ENCODE data around the gene ERCC1.

Gene ERCC1

GRCh38 chr19:45368127-45368526 is 55.6 kb downstream of the ERCC1 start:
- TF ChIP-seq CTCF (IDR thresholded peaks at IDR 0.05; ENCODE audit: low read depth, low read length, poor library complexity, severe bottlenecking) (no peak), EZH2phosphoT487 (IDR thresholded peaks at IDR 0.05; ENCODE audit: borderline replicate concordance, low read length) (no peak)
- no peak overlapping the region for H3K4me2 ChIP-seq (ENCODE audit: low read length)
- H3K9me2 ChIP-seq (replicated peaks; ENCODE audit: control insufficient read depth, low read length), result no peaks in the 10 kb centered on the region
- H3K36me3 ChIP-seq (ENCODE audit: control insufficient read depth, low read length), result peaks cover 8% of the 10 kb centered on the region
- H4K20me1 ChIP-seq (ENCODE audit: control insufficient read depth, insufficient read depth, low read depth, low read length), result no peaks in the 10 kb centered on the region
- H3K27me3 ChIP-seq (ENCODE audit: control insufficient read depth, low read length), result no peaks in the 10 kb centered on the region
- H3K79me2 ChIP-seq (ENCODE audit: control insufficient read depth, low read length), result peaks cover 14% of the 10 kb centered on the region
- no peak overlapping the region for H3K4me3 ChIP-seq (ENCODE audit: low read length)
- H3K9me3 ChIP-seq (ENCODE audit: control insufficient read depth, insufficient read depth, low read length), result no peaks in the 10 kb centered on the region
- H3K4me1 ChIP-seq (ENCODE audit: control insufficient read depth, low read length), result peaks cover 16% of the 10 kb centered on the region
- no peak overlapping the region for H3K27ac ChIP-seq (ENCODE audit: low read depth, low read length)
- H3F3A ChIP-seq (ENCODE audit: control insufficient read depth, insufficient read depth), result no peaks in the 10 kb centered on the region

- TF ChIP-seq CTCF (IDR thresholded peaks at IDR 0.05; ENCODE audit: low read depth, low read length, poor library complexity, severe bottlenecking), result no peak
- no peak for TF ChIP-seq EZH2phosphoT487 (IDR thresholded peaks at IDR 0.05; ENCODE audit: borderline replicate concordance, low read length)
- no peak overlapping the region for H3K4me3 ChIP-seq (ENCODE audit: low read length)
Measured at GRCh38 chr19:45364696-45365095, 59.0 kb downstream of the ERCC1 start.

GRCh38 chr19:45363861-45364459 is 59.8 kb downstream of the ERCC1 start:
- peaks cover 15% of the 10 kb centered on the region for H3K36me3 ChIP-seq (ENCODE audit: control insufficient read depth, low read length)
- TF ChIP-seq CTCF (IDR thresholded peaks at IDR 0.05; ENCODE audit: low read depth, low read length, poor library complexity, severe bottlenecking), result no peak
- TF ChIP-seq EZH2phosphoT487 (IDR thresholded peaks at IDR 0.05; ENCODE audit: borderline replicate concordance, low read length), result no peak
- H3K4me3 ChIP-seq (ENCODE audit: low read length), result no peak overlapping the region
- H3K9me2 ChIP-seq (replicated peaks; ENCODE audit: control insufficient read depth, low read length), result no peaks in the 10 kb centered on the region
- no peaks in the 10 kb centered on the region for H4K20me1 ChIP-seq (ENCODE audit: control insufficient read depth, insufficient read depth, low read depth, low read length)
- H3K79me2 ChIP-seq (ENCODE audit: control insufficient read depth, low read length), result peaks cover 2% of the 10 kb centered on the region; the same call in 1 of the 2 replicates
- no peaks in the 10 kb centered on the region for H3K9me3 ChIP-seq (ENCODE audit: control insufficient read depth, insufficient read depth, low read length)
- no peaks in the 10 kb centered on the region for H3K27me3 ChIP-seq (ENCODE audit: control insufficient read depth, low read length)
- no peaks in the 10 kb centered on the region for H3F3A ChIP-seq (ENCODE audit: control insufficient read depth, insufficient read depth)
- H3K4me1 ChIP-seq (ENCODE audit: control insufficient read depth, low read length), result 0 out of 2 replicates have a peak, but pooled peaks cover under 1% of the 10 kb centered on the region
- no peak overlapping the region for H3K4me2 ChIP-seq (ENCODE audit: low read length)
- no peak overlapping the region for H3K27ac ChIP-seq (ENCODE audit: low read depth, low read length)

More at GRCh38 chr19:45364696-45365095, 59.0 kb downstream of the ERCC1 start:
- H3K36me3 ChIP-seq (ENCODE audit: control insufficient read depth, low read length), result peaks cover 15% of the 10 kb centered on the region
- peaks cover 8% of the 10 kb centered on the region for H3K79me2 ChIP-seq (ENCODE audit: control insufficient read depth, low read length)
- H3K4me2 ChIP-seq (ENCODE audit: low read length), result no peak overlapping the region
- no peaks in the 10 kb centered on the region for H3K9me3 ChIP-seq (ENCODE audit: control insufficient read depth, insufficient read depth, low read length)
- H3K4me1 ChIP-seq (ENCODE audit: control insufficient read depth, low read length), result peaks cover 6% of the 10 kb centered on the region
- H3K27me3 ChIP-seq (ENCODE audit: control insufficient read depth, low read length), result no peaks in the 10 kb centered on the region
- no peak overlapping the region for H3K27ac ChIP-seq (ENCODE audit: low read depth, low read length)
- H3K9me2 ChIP-seq (replicated peaks; ENCODE audit: control insufficient read depth, low read length), result no peaks in the 10 kb centered on the region
- no peaks in the 10 kb centered on the region for H3F3A ChIP-seq (ENCODE audit: control insufficient read depth, insufficient read depth)
- H4K20me1 ChIP-seq (ENCODE audit: control insufficient read depth, insufficient read depth, low read depth, low read length), result no peaks in the 10 kb centered on the region

Measured in DOHH2 (cell line).